ENCODE results near the gene SSH2.
A peak's percentile ranks its signal among the peaks of the same experiment; 100 is the strongest.

The SSH2 gene

DNA sequence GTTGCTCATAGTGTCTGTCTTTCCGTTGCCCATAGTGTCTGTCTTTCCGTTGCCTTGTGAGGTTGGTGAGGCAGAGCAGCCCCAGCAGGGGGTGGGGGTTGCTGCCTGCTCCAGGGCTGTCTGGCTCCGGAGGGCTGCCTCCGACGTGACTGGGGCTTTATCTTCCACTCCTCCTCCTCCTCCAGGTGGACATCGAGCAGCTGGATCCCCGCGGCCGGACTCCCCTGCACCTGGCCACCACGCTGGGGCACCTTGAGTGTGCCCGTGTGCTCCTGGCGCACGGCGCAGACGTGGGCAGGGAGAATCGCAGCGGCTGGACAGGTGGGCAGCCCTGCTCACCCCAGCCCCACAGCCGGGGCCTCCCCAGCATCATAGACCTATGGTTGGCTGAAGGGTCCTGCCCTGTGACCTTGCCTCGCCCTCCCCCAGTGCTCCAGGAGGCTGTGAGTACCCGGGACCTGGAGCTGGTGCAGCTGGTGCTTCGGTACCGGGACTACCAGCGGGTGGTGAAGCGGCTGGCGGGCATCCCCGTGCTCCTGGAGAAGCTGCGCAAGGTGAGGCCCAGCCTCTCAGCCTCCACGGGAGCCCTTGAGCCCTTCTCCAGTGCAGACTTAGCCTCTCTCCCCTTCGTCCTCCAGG is 322.4 kb downstream of the SSH2 start:
- no peak overlapping the region for H3K9ac ChIP-seq (ENCODE audit: low read depth, low read length)
- no peaks in the 10 kb centered on the region for H3K9me3 ChIP-seq (ENCODE audit: control insufficient read depth, insufficient read depth, low read length)
- 0 out of 2 replicates have a peak, but pooled peaks cover 1% of the 10 kb centered on the region for H3K36me3 ChIP-seq (ENCODE audit: control insufficient read depth, insufficient read depth, low read length)
- no peaks in the 10 kb centered on the region for H3K4me1 ChIP-seq (ENCODE audit: control insufficient read depth, insufficient read depth, low read length)
- no peaks in the 10 kb centered on the region for H3K27me3 ChIP-seq (ENCODE audit: control insufficient read depth, insufficient read depth, low read length)
- H3K27ac ChIP-seq (ENCODE audit: low read depth, low read length) = no peak overlapping the region
- no peak overlapping the region for H3K4me3 ChIP-seq (ENCODE audit: low read depth, low read length)

DNA sequence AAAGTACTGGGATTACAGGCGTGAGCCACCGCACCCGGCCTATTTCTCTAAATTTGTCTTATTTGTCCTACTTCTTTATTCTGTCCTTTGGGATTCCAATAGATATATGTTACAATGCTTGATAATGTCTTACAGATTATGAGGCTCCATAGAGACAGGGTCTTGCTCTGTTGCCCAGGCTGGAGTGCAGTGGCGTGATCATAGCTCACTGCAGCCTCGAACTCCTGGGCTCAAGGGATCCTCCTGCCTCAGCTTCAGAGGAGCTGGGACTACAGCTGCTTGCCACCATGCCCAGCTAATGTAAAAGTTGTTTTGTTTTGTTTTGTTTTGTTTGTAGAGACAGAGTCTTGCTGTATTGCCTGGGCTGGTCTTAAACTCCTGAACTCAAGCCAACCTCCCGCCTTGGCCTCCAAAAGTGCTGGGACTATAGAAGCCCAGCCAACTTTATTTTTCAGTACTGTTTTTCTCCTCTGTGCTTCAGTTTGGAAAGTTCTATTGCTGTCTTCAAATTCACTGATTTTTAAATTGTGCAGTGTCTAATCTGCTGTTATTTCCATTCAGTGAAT is 326.8 kb downstream of the SSH2 start:
- H3K4me3 ChIP-seq (ENCODE audit: low read depth, low read length) = no peak overlapping the region
- H3K9ac ChIP-seq (ENCODE audit: low read depth, low read length) = no peak overlapping the region
- H3K36me3 ChIP-seq (ENCODE audit: control insufficient read depth, insufficient read depth, low read length) = no peaks in the 10 kb centered on the region
- no peaks in the 10 kb centered on the region for H3K27me3 ChIP-seq (ENCODE audit: control insufficient read depth, insufficient read depth, low read length)
- H3K27ac ChIP-seq (ENCODE audit: low read depth, low read length) = no peak overlapping the region
- no peaks in the 10 kb centered on the region for H3K9me3 ChIP-seq (ENCODE audit: control insufficient read depth, insufficient read depth, low read length)
- no peaks in the 10 kb centered on the region for H3K4me1 ChIP-seq (ENCODE audit: control insufficient read depth, insufficient read depth, low read length)

DNA sequence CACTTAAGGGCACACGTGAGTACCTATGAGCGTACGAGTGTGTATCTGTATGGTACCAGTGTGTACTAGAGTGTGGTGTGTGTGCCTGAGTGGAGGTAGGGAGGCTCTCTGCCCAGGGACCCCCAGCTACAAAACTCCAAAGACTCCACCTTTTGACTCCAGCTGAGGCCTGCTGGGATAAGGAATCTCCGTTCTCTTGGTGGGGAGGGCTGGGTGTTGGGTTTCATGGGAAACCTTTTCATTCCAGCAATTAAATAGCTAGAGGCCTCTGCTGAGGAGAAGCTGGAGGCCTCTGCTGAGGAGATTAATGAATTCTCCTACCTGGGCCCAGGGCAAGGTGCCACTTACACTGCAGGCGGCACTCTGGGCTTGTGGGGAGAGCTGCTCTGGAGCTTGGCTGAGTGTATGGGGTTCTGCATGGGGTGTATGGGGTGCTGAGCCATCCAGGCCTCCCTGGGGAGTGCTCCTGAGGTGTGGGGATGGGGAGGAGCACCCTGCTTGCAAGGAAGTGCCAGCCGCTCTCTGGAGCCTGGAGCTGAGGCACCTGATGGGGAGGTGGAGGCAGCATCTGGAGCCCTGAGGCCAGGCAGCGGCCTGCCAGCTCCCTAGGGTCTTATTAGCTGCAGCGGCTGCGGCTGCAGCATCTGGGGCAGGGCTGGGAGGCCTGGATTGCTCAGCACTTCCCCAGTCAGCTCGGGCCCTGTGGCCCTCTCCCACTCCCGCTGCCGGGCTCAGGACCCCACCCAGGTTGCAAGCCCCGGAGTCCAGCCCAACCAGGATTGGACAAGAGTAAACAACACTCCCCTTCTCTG is 332.5 kb downstream of the SSH2 start:
- Histone ChIP-seq H3K4me3 (ENCODE audit: low read depth, low read length) (peak overlapping the region; percentile 25; the same call in 1 of the 2 replicates), H3K9me3 (ENCODE audit: control insufficient read depth, insufficient read depth, low read length) (no peaks in the 10 kb centered on the region), H3K27me3 (ENCODE audit: control insufficient read depth, insufficient read depth, low read length) (peaks cover 2% of the 10 kb centered on the region; the same call in 1 of the 2 replicates), H3K36me3 (ENCODE audit: control insufficient read depth, insufficient read depth, low read length) (no peaks in the 10 kb centered on the region), H3K9ac (ENCODE audit: low read depth, low read length) (no peak overlapping the region), H3K27ac (ENCODE audit: low read depth, low read length) (peak overlapping the region; percentile 58), H3K4me1 (ENCODE audit: control insufficient read depth, insufficient read depth, low read length) (peaks cover 23% of the 10 kb centered on the region)

DNA sequence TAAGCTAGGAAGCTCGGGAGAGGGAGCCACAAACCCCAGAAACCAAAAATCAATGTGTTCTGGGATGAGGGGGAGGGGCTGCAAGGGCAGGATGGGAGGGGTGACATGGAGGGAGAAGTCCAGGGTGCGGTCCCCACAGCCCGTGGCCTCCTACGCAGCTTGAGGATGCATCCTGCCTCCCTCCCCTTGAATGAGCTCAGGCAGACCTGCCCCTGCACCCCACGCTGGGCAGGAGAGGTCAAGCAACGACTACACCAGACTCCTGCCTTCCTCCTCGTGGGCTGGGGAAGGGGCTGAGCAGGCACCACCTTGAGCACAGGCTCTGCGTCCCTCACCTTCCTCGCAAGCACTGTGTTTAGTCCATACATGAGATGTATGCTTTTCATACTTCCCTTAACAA is 333.2 kb downstream of the SSH2 start:
- H3K4me3 ChIP-seq (ENCODE audit: low read depth, low read length) = peak overlapping the region; percentile 25; the same call in 1 of the 2 replicates
- H3K27me3 ChIP-seq (ENCODE audit: control insufficient read depth, insufficient read depth, low read length) = peaks cover 2% of the 10 kb centered on the region; the same call in 1 of the 2 replicates
- H3K36me3 ChIP-seq (ENCODE audit: control insufficient read depth, insufficient read depth, low read length) = no peaks in the 10 kb centered on the region
- H3K4me1 ChIP-seq (ENCODE audit: control insufficient read depth, insufficient read depth, low read length) = peaks cover 30% of the 10 kb centered on the region
- no peaks in the 10 kb centered on the region for H3K9me3 ChIP-seq (ENCODE audit: control insufficient read depth, insufficient read depth, low read length)
- H3K9ac ChIP-seq (ENCODE audit: low read depth, low read length) = no peak overlapping the region
- peak overlapping the region; percentile 36 for H3K27ac ChIP-seq (ENCODE audit: low read depth, low read length)

DNA sequence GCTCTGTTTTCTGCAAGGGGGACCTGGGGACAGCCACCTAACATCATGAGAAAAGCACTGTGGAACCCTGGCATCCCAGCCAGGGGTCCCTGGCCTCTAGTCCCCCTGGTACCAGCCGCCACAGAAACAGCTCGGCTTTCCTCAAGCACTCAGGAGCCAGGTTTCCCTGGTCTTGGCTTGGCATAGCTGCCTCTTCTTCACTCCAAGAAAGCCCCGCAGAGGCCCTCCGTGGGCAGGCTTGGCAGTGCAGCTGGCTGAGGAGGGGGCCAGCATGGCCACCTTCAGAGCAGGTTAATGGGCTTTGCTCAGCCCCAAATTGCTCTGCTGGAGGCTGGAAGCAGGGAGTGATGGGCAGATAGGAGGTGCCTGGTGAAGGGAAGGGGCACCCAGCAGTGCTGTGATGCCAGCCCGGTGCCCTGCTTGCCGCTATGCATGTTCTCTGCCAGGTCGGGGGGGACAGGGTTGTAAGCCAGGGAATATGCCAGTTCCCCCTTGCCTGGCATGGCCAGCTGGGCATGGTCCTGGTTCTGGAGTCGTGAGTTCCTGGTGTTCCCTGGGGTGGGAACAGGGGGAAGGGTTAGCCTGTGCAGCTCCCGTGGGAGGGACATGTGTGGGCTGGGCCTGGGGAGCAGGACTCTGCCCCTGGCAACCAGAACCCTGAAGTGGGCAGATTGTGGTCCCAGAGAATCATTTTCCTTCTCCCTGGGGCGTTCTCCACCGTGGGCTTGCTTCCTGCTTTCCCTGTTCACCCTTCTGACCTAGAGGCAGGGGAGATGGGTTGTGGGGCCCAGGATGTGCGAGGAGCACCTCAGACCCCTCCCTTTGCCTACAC is 333.9 kb downstream of the SSH2 start:
- H3K9me3 ChIP-seq (ENCODE audit: control insufficient read depth, insufficient read depth, low read length) = no peaks in the 10 kb centered on the region
- H3K9ac ChIP-seq (ENCODE audit: low read depth, low read length) = no peak overlapping the region
- peaks cover 31% of the 10 kb centered on the region for H3K4me1 ChIP-seq (ENCODE audit: control insufficient read depth, insufficient read depth, low read length)
- no peak overlapping the region for H3K27ac ChIP-seq (ENCODE audit: low read depth, low read length)
- H3K4me3 ChIP-seq (ENCODE audit: low read depth, low read length) = no peak overlapping the region
- peaks cover 2% of the 10 kb centered on the region; the same call in 1 of the 2 replicates for H3K27me3 ChIP-seq (ENCODE audit: control insufficient read depth, insufficient read depth, low read length)
- no peaks in the 10 kb centered on the region for H3K36me3 ChIP-seq (ENCODE audit: control insufficient read depth, insufficient read depth, low read length)

DNA sequence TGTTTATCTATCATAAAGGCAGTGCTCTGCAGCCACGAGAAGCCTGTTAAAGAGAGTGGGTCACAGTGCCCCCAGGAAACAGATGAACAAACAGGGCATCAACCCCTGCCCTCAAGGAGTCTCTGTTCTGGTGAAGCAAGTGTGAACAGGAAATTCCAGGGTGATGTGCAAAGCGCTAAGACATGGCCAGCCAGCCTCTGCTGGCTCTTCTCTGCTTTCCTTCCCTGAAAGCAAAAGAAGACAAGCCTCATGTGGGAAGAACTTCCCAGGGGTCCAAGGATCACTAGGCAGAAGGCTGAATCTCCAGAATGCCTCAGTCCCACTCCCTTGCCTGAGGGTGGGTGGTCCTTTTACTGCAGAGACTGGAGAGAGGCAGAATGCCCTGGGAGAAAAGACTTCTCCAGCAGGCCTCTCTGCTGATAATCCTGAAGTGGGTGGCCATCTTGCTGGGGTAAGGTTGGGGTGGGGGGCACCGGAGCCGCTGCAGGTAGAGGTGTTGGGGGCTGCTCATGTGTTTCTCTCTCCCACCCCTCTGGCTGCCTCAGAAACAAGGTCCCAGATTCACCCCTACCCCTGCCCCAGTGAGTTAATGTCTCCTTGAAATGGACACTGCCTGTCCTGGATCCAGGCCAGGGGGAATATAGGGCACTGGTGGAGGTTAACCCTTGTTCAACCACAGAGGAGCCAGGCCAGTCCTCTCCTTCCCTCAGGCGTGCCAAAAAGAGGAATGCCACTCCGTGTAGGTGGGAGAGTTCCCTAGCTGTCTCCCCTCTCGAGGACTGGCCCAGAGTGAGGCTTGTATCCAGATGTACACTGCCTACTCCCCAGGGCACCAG is 334.7 kb downstream of the SSH2 start:
- Histone ChIP-seq H3K27me3 (ENCODE audit: control insufficient read depth, insufficient read depth, low read length) (peaks cover 7% of the 10 kb centered on the region; the same call in 1 of the 2 replicates), H3K36me3 (ENCODE audit: control insufficient read depth, insufficient read depth, low read length) (no peaks in the 10 kb centered on the region), H3K27ac (ENCODE audit: low read depth, low read length) (no peak overlapping the region), H3K4me1 (ENCODE audit: control insufficient read depth, insufficient read depth, low read length) (peaks cover 36% of the 10 kb centered on the region), H3K4me3 (ENCODE audit: low read depth, low read length) (no peak overlapping the region), H3K9ac (ENCODE audit: low read depth, low read length) (no peak overlapping the region), H3K9me3 (ENCODE audit: control insufficient read depth, insufficient read depth, low read length) (no peaks in the 10 kb centered on the region)

DNA sequence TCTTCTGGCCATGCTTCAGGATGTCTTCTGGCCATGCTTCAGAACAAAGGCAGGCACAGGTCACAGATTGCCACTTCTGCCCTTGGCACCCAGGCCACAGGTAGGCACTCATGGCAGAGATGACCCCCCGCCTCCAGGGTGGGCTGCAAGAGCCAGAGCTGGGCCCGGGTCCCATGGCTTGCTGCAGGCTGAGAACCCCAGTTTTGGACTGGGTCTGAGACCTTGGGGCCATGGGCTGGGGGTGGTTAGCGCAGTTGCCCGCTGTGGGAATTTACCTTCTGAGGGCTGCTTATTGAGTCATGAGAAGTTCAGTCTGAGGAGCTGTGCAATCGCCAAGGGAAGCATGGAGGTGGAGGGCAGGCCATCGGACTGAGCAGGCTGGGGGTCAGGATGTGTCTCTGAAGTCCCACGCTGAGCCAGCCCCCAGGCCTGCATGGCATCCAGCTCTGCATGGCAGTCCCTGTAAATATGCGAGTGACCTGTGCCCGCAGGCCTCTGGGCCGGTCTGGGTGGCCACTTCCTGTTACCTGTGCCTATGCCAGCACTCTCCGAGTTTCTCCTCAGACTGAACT is 335.4 kb downstream of the SSH2 start:
- Histone ChIP-seq H3K4me1 (ENCODE audit: control insufficient read depth, insufficient read depth, low read length) (peaks cover 43% of the 10 kb centered on the region), H3K27ac (ENCODE audit: low read depth, low read length) (no peak overlapping the region)

DNA sequence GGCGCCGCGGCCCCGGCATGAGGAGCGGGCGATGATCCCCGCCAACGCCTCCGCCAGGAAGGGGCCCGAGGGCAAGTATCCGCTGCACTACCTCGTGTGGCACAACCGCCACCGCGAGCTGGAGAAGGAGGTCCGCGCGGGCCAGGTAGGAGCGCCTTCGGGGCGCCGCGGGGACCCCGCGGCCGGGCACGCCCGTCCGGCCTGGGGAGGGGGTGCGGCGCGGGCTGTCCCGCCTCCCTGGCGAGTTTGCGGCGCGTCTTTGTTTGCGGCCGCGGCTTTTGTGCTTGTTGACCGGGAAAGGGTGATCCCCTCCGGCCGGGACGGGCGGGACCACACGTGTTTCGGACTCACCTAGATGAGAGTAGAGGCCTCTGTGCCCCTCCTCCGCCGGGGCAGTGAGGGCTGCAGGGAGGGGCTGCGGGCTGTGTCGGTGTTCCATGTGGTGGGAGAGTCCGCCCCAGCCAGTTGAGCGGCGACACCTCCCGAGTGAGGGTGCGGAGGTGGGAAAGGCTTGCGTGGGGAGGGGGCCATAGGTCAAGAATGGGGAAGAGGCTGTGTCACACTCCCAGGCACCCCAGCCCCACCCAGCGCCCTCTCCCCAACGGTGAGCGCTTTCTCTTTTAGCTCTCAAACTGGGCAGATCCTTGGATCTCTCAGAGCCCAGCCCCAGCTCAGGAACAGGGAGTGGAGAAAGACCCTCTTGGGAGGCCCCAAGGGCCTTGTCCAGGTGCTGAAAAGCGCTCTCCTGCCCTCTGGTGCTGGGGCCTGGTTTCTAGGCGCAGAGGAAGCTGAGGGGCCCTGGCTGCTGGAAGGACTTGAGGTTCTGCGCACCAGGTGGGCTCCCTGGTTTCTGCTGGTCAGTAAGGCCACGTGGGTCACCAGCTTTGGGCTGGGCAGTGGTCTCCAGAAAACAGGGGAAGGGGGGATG is 336.2 kb downstream of the SSH2 start:
- Histone ChIP-seq H3K27me3 (ENCODE audit: control insufficient read depth, insufficient read depth, low read length) (peaks cover 12% of the 10 kb centered on the region), H3K27ac (ENCODE audit: low read depth, low read length) (no peak overlapping the region), H3K9ac (ENCODE audit: low read depth, low read length) (no peak overlapping the region), H3K9me3 (ENCODE audit: control insufficient read depth, insufficient read depth, low read length) (no peaks in the 10 kb centered on the region), H3K36me3 (ENCODE audit: control insufficient read depth, insufficient read depth, low read length) (no peaks in the 10 kb centered on the region), H3K4me3 (ENCODE audit: low read depth, low read length) (peak overlapping the region; percentile 61), H3K4me1 (ENCODE audit: control insufficient read depth, insufficient read depth, low read length) (peaks cover 43% of the 10 kb centered on the region)

More for the DNA sequence above, 335.4 kb downstream of the SSH2 start:
- Histone ChIP-seq H3K27me3 (ENCODE audit: control insufficient read depth, insufficient read depth, low read length) (peaks cover 12% of the 10 kb centered on the region), H3K4me3 (ENCODE audit: low read depth, low read length) (peak overlapping the region; percentile 61; the same call in 1 of the 2 replicates), H3K36me3 (ENCODE audit: control insufficient read depth, insufficient read depth, low read length) (no peaks in the 10 kb centered on the region), H3K9me3 (ENCODE audit: control insufficient read depth, insufficient read depth, low read length) (no peaks in the 10 kb centered on the region), H3K9ac (ENCODE audit: low read depth, low read length) (no peak overlapping the region)

DNA sequence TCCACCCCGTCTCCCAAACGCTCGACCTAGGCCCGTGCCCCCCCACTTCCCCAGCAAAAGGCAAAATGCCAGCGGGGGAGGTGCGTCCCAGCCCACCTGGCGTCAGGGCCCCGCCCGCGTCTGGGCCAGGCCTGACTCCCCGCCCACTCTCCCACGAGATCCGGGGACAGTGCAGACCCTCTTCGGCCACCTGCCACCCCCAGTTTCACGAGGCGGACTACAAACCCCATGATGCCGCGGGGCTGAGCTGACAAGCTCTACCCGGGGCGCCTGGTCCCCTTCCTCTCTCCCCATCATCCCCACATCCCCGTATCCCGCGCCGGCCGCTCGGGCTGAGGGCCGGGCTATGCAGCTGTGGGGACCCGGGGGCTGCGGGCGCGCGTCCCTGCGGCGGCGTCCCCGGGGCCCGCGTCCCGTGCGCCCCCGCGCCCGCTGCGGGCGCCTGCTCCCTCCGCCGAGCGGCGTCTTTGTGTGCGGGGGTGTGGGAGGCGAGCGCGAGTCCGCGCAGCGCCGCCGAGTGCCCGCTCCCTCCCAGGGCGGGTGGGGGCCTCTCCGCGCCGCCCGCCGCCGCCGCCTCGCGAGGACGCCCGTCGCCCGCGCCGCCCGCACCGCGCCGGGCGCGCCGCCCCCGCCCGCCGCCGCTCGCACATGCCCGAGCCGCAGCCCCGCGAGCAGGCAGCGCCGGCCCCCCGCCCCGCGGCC is 337.0 kb downstream of the SSH2 start, which contains the start of gene ANKRD13B:
Gene ANKRD13B, plus strand, starts transcription at position 283 of the 702 bp plus-strand sequence. CDS start 490 bp downstream, outside the sequence.
- Histone ChIP-seq H3K27me3 (ENCODE audit: control insufficient read depth, insufficient read depth, low read length) (peaks cover 12% of the 10 kb centered on the region), H3K9ac (ENCODE audit: low read depth, low read length) (0 out of 2 replicates have a peak within 1 kb of the TSS, but pooled peaks have one; percentile 17), H3K9me3 (ENCODE audit: control insufficient read depth, insufficient read depth, low read length) (no peaks in the 10 kb centered on the region), H3K4me1 (ENCODE audit: control insufficient read depth, insufficient read depth, low read length) (peaks cover 48% of the 10 kb centered on the region), H3K36me3 (ENCODE audit: control insufficient read depth, insufficient read depth, low read length) (no peaks in the 10 kb centered on the region), H3K4me3 (ENCODE audit: low read depth, low read length) (peak within 1 kb of the TSS; percentile 90), H3K27ac (ENCODE audit: low read depth, low read length) (peak within 1 kb of the TSS; percentile 94)
